Heart right ventricle (tissue), 16 donors: ENCODE measurements around the gene ATXN7. TPM values are rescaled to one million over a fixed set of nuclear protein-coding genes. Genes with fewer than 3 reads are reported as not detected.

Experiments
- ATAC-seq, 8 donors: fragments of 200-7000 bp; cut with Tn5 transposase; one replicate each; pipeline ENCODE4 v1.9.1; 2020; ENCODE audit warnings: mild to moderate bottlenecking in 8 of 8, moderate library complexity in 8 of 8, moderate number of reproducible peaks in 1 of 8
- DNase-seq, 2 donors: peaks; one replicate each; pipeline ENCODE4 v3.0.0-alpha.2; 2020
- H3K27ac ChIP-seq, 10 donors: fragments of 200-600 bp; sonication (generic) in 2 of 10; one replicate each; pipeline versions ENCODE4 v1.5.0 to v1.8.0; 2020 to 2022; ENCODE audit warnings: mild to moderate bottlenecking in 3 of 10
- H3K27me3 ChIP-seq, 7 donors: fragments of 200-600 bp; one replicate each; pipeline ENCODE4 v1.8.0; 2021 to 2022; ENCODE audit warnings: mild to moderate bottlenecking in 2 of 7
- H3K36me3 ChIP-seq, 9 donors: fragments of 200-600 bp; sonication (generic) in 1 of 9; one replicate each; pipeline versions ENCODE4 v1.5.0 to v1.8.0; 2020 to 2022; ENCODE audit warnings: mild to moderate bottlenecking in 2 of 9
- H3K4me1 ChIP-seq, 9 donors: fragments of 200-600 bp; sonication (generic) in 1 of 9; one replicate each; pipeline versions ENCODE4 v1.5.0 to v1.8.0; 2020 to 2022; ENCODE audit warnings: mild to moderate bottlenecking in 4 of 9
- H3K4me3 ChIP-seq, 10 donors: fragments of 200-600 bp; sonication (generic) in 2 of 10; one replicate each; pipeline versions ENCODE4 v1.5.0 to v1.8.0; 2020 to 2022; ENCODE audit warnings: mild to moderate bottlenecking in 7 of 10, moderate library complexity in 2 of 10
- H3K9me3 ChIP-seq, 11 donors: fragments of 200-600 bp in 10 of 11; sonication (generic) in 2 of 11; one replicate each; pipeline versions ENCODE4 v1.5.0 to v1.8.0; 2013 to 2022; ENCODE audit warnings: mild to moderate bottlenecking in 2 of 11, control low read depth in 1 of 11, moderate library complexity in 1 of 11
- WGBS, 2 donors: extraction: QIAGEN DNeasy Blood & Tissue Kit; methylation state at CpG; one replicate each; pipeline ENCODE4 v1.1.7; 2013; ENCODE audit warnings: inconsistent platforms in 1 of 2; 5-methylcytosine and 5-hydroxymethylcytosine counted together
- intact Hi-C, 10 donors: fragments of 100-400 bp; cut with DNase I; formaldehyde crosslinking; loops; one replicate each; pipeline versions ENCODE4 v1.11.1 to v1.14.2; 2022
- polyA plus RNA-seq, 2 donors: library from polyadenylated mRNA; stranded (reverse); fragments of 200-250 nt; gene quantifications; one replicate each; pipeline ENCODE4 v1.2.3, GENCODE V29; 2013
- total RNA-seq, 10 donors: library from RNA; stranded (reverse); fragmentation: NEBNext Ultra II Directional in 3 of 10; extraction: Animal tissue kit (Norgen Biotek cat#: 25700) in 3 of 10; gene quantifications; one replicate each; pipeline versions ENCODE4 v1.2.1 to v1.2.4, GENCODE V29; 2021 to 2023
- TF ChIP-seq, protein P1 (sequence below), 9 donors: fragments of 200-600 bp; sonication (generic) in 2 of 9; IDR thresholded peaks; one replicate each; pipeline versions ENCODE4 v1.5.0 to v1.8.0; 2021 to 2022; ENCODE audit warnings: antibody characterized with exemption in 9 of 9, mild to moderate bottlenecking in 5 of 9, moderate library complexity in 1 of 9
- donor health status: Arrhythmogenic right ventricular cardiomyopathy.
- donor health status: ischemic (EF 13 %, LVEDD 7.1; RV severe dilation, severe dysfunction).
- donor health status: healthy with polysubstance abuse.
- donor health status: DM: no; HTN: yes; CAD: no.
- donor health status: DM: no; HTN: no; CAD: no.
- donor health status: ischemic (EF 25% LVEDD 6.9; RV normal size, moderate dysfunction).
- donor health status: ischemic (EF 25% LVEDD 5.7; RV mildly dilated, moderate dysfunction).
- donor health status: healthy.
- donor health status: DM: yes; HTN: yes; CAD: no.
- donor health status: Ischemic cardiomyopathy.
- donor health status: ischemic (EF 35%, LVEDD 5.7; RV mildly dilated, moderate dysfunction).
- donor health status: nonischemic (EF 11% LVEDD 7.7; RV severe dilation, severe dysfunction).
- donor health status: DM: yes; HTN: yes; CAD: no.
- donor health status: PGD.
- donor health status: ischemic (EF 29% LVEDD 5.4; RV normal size, mild dysfunction).
- donor health status: nonischemic (EF 23%, LVEDD 6.1; RV moderate dilation, normal function).

ATXN7 gene
- total and polyA plus RNA-seq, 12 donors, result 1.7 to 31.0 (median 19.6) TPM

GRCh38 chr3:64026346-64026745 lies 162.7 kb downstream of the ATXN7 start:
- intact Hi-C loops, result loop anchor here in 1 of 10 donors (5.0 kb wide), 1 partner anchor 196 kb away; no protein-coding TSS in a partner anchor

DNA sequence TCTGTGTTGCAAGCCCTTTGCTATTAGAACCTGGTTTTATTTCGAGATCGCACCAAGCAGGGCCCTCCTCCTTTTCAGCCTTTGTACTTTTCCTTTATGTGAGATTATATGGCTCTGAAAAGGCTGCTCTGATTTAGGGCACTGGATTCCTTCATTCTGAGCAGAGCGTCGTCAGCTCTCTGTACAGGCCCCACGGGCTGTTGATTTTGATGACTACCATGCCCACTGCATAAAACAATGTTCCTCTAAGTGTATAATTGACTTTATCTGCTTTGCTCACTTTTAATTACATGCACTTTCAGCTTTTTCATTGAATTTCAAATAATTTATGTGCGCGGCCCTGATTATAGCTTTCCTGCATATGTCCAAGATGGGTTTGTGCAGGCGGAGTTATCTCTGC lies 164.0 kb downstream of the ATXN7 start:
- TF ChIP-seq, protein P1, sequence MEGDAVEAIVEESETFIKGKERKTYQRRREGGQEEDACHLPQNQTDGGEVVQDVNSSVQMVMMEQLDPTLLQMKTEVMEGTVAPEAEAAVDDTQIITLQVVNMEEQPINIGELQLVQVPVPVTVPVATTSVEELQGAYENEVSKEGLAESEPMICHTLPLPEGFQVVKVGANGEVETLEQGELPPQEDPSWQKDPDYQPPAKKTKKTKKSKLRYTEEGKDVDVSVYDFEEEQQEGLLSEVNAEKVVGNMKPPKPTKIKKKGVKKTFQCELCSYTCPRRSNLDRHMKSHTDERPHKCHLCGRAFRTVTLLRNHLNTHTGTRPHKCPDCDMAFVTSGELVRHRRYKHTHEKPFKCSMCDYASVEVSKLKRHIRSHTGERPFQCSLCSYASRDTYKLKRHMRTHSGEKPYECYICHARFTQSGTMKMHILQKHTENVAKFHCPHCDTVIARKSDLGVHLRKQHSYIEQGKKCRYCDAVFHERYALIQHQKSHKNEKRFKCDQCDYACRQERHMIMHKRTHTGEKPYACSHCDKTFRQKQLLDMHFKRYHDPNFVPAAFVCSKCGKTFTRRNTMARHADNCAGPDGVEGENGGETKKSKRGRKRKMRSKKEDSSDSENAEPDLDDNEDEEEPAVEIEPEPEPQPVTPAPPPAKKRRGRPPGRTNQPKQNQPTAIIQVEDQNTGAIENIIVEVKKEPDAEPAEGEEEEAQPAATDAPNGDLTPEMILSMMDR (IDR thresholded peaks at IDR 0.05), result no peak
- no peak overlapping the region for H3K27ac ChIP-seq
- 74 to 78% methylated on average over 8 of the region's 8 CpGs for WGBS, 2 donors
- H3K9me3 ChIP-seq, result no peaks in the 10 kb centered on the region
- no peak for ATAC-seq
- no peaks in the 10 kb centered on the region for H3K36me3 ChIP-seq
- peaks cover 0 to 18% (median 4%) of the 10 kb centered on the region in 7 donors for H3K27me3 ChIP-seq
- no peak overlapping the region for H3K4me3 ChIP-seq
- no peak for DNase-seq
- peaks cover 0 to 18% (median 5%) of the 10 kb centered on the region in 9 donors for H3K4me1 ChIP-seq
- intact Hi-C loops, result loop anchor here in 2 of 10 donors (2.0 to 5.0 kb wide), 2 partner anchors 195 to 455 kb away; no protein-coding TSS in a partner anchor

More at GRCh38 chr3:64026346-64026745, 162.7 kb downstream of the ATXN7 start:
- ATAC-seq (no peak), DNase-seq (no peak)
- Histone ChIP-seq H3K4me3 (no peak overlapping the region), H3K27ac (no peak overlapping the region), H3K27me3 (peaks cover 0 to 18% (median 4%) of the 10 kb centered on the region in 7 donors), H3K9me3 (no peaks in the 10 kb centered on the region), H3K4me1 (peaks cover 3 to 31% (median 18%) of the 10 kb centered on the region in 9 donors), H3K36me3 (peaks cover 0 to 10% (median 5%) of the 10 kb centered on the region in 9 donors)
- TF ChIP-seq, protein P1 (IDR thresholded peaks at IDR 0.05), result no peak
- WGBS, 2 donors, result 86 to 90% methylated on average over 2 of the region's 2 CpGs

- Histone ChIP-seq H3K36me3 (no peaks in the 10 kb centered on the region), H3K4me1 (peaks cover 0 to 15% (median 3%) of the 10 kb centered on the region in 9 donors), H3K27me3 (peaks cover 0 to 18% (median 4%) of the 10 kb centered on the region in 7 donors), H3K27ac (no peak overlapping the region), H3K4me3 (no peak overlapping the region), H3K9me3 (peaks cover 0 to 3% (median 0%) of the 10 kb centered on the region in 11 donors)
- TF ChIP-seq, protein P1 (IDR thresholded peaks at IDR 0.05), result no peak
- DNase-seq (no peak), ATAC-seq (no peak)
- WGBS, 2 donors, result 84 to 93% methylated on average over 3 of the region's 3 CpGs
- intact Hi-C loops, result loop anchor here in 2 of 10 donors (2.0 to 5.0 kb wide), 2 partner anchors 194 to 454 kb away; no protein-coding TSS in a partner anchor
Measured at GRCh38 chr3:64028754-64029153, 165.1 kb downstream of the ATXN7 start.

- Histone ChIP-seq H3K27me3 (peaks cover 0 to 18% (median 4%) of the 10 kb centered on the region in 7 donors), H3K4me3 (no peak overlapping the region), H3K36me3 (no peaks in the 10 kb centered on the region), H3K27ac (no peak overlapping the region), H3K9me3 (peaks cover 0 to 6% (median 0%) of the 10 kb centered on the region in 11 donors), H3K4me1 (peaks cover 0 to 11% (median 3%) of the 10 kb centered on the region in 9 donors)
- DNase-seq (no peak), ATAC-seq (no peak)
- 89 to 95% methylated on average over 4 of the region's 4 CpGs for WGBS, 2 donors
- TF ChIP-seq, protein P1 (IDR thresholded peaks at IDR 0.05), result no peak
- intact Hi-C loops, result loop anchor here in 2 of 10 donors (2.0 to 5.0 kb wide), 2 partner anchors 193 to 454 kb away; no protein-coding TSS in a partner anchor
Measured at GRCh38 chr3:64029287-64029686, 165.6 kb downstream of the ATXN7 start.
